ENCODE measurements around the gene LSM7. TPM values are rescaled to one million over a fixed set of nuclear protein-coding genes. Genes with fewer than 3 reads are reported as not detected.
A peak's percentile ranks its signal among the peaks of the same experiment; 100 is the strongest.

The LSM7 gene
- total and polyA plus RNA-seq, 2 of the 13 experiments (the other 11 are each of a cell fraction or from before 2014, with no cell fraction given): 140 to 205 TPM

- no peak for TF ChIP-seq THAP7 (CRISPR knock-in tag; IDR thresholded peaks at IDR 0.05)
- peak; percentile 44; the same call in 1 of the 2 replicates for TF ChIP-seq NR2F2 (IDR thresholded peaks at IDR 0.05; ENCODE audit: borderline replicate concordance, low read depth)
- no peak for TF ChIP-seq SRY (CRISPR knock-in tag; IDR thresholded peaks at IDR 0.05)
- 0 out of 2 replicates have a peak, but pooled peaks have one; percentile 6 for TF ChIP-seq FOXP4 (CRISPR knock-in tag; IDR thresholded peaks at IDR 0.05)
- no peak for TF ChIP-seq DZIP1 (CRISPR knock-in tag; IDR thresholded peaks at IDR 0.05)
- no peak; the same call in 1 of the 2 replicates for TF ChIP-seq UBTF (CRISPR knock-in tag; IDR thresholded peaks at IDR 0.05)
- no peak for TF ChIP-seq MBNL3 (CRISPR knock-in tag; conservative IDR thresholded peaks at IDR 0.05)
- TF ChIP-seq KDM5B (CRISPR knock-in tag; IDR thresholded peaks at IDR 0.05; ENCODE audit: borderline replicate concordance): no peak; the same call in 1 of the 2 replicates
- TF ChIP-seq ZNF12 (CRISPR knock-in tag; IDR thresholded peaks at IDR 0.05): no peak; the same call in 1 of the 2 replicates
- no peak for TF ChIP-seq FUBP1 (CRISPR knock-in tag; IDR thresholded peaks at IDR 0.05; ENCODE audit: borderline replicate concordance)
- TF ChIP-seq KDM6A (CRISPR knock-in tag; IDR thresholded peaks at IDR 0.05; ENCODE audit: low read depth): no peak
- no peak for TF ChIP-seq TP53 (CRISPR knock-in tag; conservative IDR thresholded peaks at IDR 0.05)
- no peak for TF ChIP-seq CBX2 (IDR thresholded peaks at IDR 0.05; ENCODE audit: low read depth, low read length)
- TF ChIP-seq CBX2 (CRISPR knock-in tag; IDR thresholded peaks at IDR 0.05; ENCODE audit: low read depth): no peak
- no peak for TF ChIP-seq ZNF251 (CRISPR knock-in tag; IDR thresholded peaks at IDR 0.05)
- TF ChIP-seq ATRX (CRISPR knock-in tag; IDR thresholded peaks at IDR 0.05; ENCODE audit: borderline replicate concordance): no peak
- TF ChIP-seq PHB2 (IDR thresholded peaks at IDR 0.05; ENCODE audit: partially characterized antibody): no peak
- TF ChIP-seq GATAD2A (CRISPR knock-in tag; IDR thresholded peaks at IDR 0.05): no peak
- TF ChIP-seq ZNF432 (CRISPR knock-in tag; IDR thresholded peaks at IDR 0.05; ENCODE audit: borderline replicate concordance): no peak
- no peak for TF ChIP-seq ZNF878 (CRISPR knock-in tag; IDR thresholded peaks at IDR 0.05)
- no peak; the same call in 1 of the 2 replicates for TF ChIP-seq ZNF614 (CRISPR knock-in tag; IDR thresholded peaks at IDR 0.05; ENCODE audit: borderline replicate concordance)
These were observed at the start of gene LSM7, which contains the start of gene SPPL2B (continued) for GRCh38 chr19:2328401-2329148.

Data from HepG2 (cell line).